OCI-LY3 (cell line): Measurements from ENCODE around the gene BACH2.
"Not testable (repeated sequence)": the region's sequence is repeated elsewhere in the genome, so short reads cannot be mapped to it uniquely, and the experiment has no call there.

Experiments used
- EZH2phosphoT487 ChIP-seq: fragments of 200-600 bp; shearing (Covaris generic); IDR thresholded peaks from 2 replicates; pipeline ENCODE4 v1.6.1; 2018; ENCODE audit warnings: antibody characterized with exemption, mixed run types, low read depth
- TF ChIP-seq, protein P1 (sequence below): fragments of 200-600, 300-600 bp; sonication (generic); IDR thresholded peaks from 2 replicates; pipeline ENCODE4 v1.5.1; 2014; ENCODE audit warnings: antibody characterized with exemption, low read length, low read depth

DNA sequence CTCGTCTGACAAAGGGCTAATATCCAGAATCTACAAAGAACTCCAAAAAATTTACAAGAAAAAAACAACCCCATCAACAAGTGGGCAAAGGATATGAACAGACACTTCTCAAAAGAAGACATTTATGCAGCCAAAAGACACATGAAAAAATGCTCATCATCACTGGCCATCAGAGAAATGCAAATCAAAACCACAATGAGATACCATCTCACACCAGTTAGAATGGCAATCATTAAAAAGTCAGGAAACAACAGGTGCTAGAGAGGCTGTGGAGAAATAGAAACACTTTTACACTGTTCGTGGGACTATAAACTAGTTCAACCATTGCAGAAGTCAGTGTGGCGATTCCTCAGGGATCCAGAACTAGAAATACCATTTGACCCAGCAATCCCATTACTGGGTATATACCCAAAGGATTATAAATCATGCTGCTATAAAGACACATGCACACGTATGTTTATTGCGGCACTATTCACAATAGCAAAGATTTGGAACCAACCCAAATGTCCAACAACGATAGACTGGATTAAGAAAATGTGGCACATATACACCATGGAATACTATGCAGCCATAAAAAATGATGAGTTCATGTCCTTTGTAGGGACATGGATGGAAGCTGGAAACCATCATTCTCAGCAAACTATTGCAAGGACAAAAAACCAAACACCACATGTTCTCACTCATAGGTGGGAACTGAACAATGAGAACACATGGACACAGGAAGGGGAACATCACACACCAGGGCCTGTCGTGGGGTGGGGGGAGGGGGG lies 130.3 kb downstream of the BACH2 start:
- TF ChIP-seq, protein P1, sequence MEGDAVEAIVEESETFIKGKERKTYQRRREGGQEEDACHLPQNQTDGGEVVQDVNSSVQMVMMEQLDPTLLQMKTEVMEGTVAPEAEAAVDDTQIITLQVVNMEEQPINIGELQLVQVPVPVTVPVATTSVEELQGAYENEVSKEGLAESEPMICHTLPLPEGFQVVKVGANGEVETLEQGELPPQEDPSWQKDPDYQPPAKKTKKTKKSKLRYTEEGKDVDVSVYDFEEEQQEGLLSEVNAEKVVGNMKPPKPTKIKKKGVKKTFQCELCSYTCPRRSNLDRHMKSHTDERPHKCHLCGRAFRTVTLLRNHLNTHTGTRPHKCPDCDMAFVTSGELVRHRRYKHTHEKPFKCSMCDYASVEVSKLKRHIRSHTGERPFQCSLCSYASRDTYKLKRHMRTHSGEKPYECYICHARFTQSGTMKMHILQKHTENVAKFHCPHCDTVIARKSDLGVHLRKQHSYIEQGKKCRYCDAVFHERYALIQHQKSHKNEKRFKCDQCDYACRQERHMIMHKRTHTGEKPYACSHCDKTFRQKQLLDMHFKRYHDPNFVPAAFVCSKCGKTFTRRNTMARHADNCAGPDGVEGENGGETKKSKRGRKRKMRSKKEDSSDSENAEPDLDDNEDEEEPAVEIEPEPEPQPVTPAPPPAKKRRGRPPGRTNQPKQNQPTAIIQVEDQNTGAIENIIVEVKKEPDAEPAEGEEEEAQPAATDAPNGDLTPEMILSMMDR: not testable (repeated sequence)
- not testable (repeated sequence) for TF ChIP-seq EZH2phosphoT487
